IMR-90 (cell line): ENCODE measurements around the gene DUS2. TPM values are rescaled to one million over a fixed set of nuclear protein-coding genes. Genes with fewer than 3 reads are reported as not detected.

ENCODE experiments used
- ATAC-seq: fragments of 200-7000 bp; cut with Tn5 transposase; 2 replicates; pipeline ENCODE4 v1.9.1; 2020; ENCODE audit warnings: low read depth, mild to moderate bottlenecking, moderate library complexity
- BruUV-seq: library from RNA; stranded (reverse); fragments of 400-500 nt; replicated peaks from 2 replicates; lab custom pipeline; 2021; lab: Mats Ljungman, UMichigan
- CTCF ChIA-PET: fragments of 300-600 bp; formaldehyde crosslinking; extraction: SDS; loops from one replicate; lab custom pipeline; 2021; ENCODE audit warnings: antibody characterized with exemption; lab: Yijun Ruan, JAX
- POLR2A ChIA-PET: fragments of 300-600 bp; sonication (Branson Sonifier 250); formaldehyde crosslinking; loops from one replicate; lab custom pipeline; 2022; ENCODE audit warnings: antibody characterized with exemption; ENCODE audit not compliant: unreplicated experiment; lab: Charles Lee
- DNase-seq: peaks from one replicate; pipeline ENCODE4 v3.0.0; 2013
- H2AFZ ChIP-seq: replicated peaks from 2 replicates; pipeline ENCODE3; 2013; ENCODE audit warnings: low read length, mild to moderate bottlenecking; ENCODE audit not compliant: poor library complexity
- H2AK5ac ChIP-seq: 2 replicates; pipeline ENCODE4 v1.6.1; 2013; ENCODE audit warnings: low read depth, low read length, inconsistent platforms
- H2AK9ac ChIP-seq: replicated peaks from 2 replicates; pipeline ENCODE3; 2013; ENCODE audit warnings: mild to moderate bottlenecking, low read depth, low read length, moderate library complexity; ENCODE audit not compliant: poor library complexity
- H2BK120ac ChIP-seq: 2 replicates; pipeline ENCODE4 v1.6.1; 2013; ENCODE audit warnings: low read depth, low read length, inconsistent platforms
- H2BK15ac ChIP-seq: 3 replicates; pipeline ENCODE4 v1.6.1; 2013; ENCODE audit warnings: low read depth, low read length, inconsistent platforms
- H2BK20ac ChIP-seq: 2 replicates; pipeline ENCODE4 v1.6.1; 2013; ENCODE audit warnings: low read depth, mild to moderate bottlenecking, inconsistent platforms, low read length, moderate library complexity
- H2BK5ac ChIP-seq: 2 replicates; pipeline ENCODE4 v1.6.1; 2013; ENCODE audit warnings: mild to moderate bottlenecking, low read depth, low read length, inconsistent platforms; ENCODE audit not compliant: poor library complexity, severe bottlenecking
- H3K14ac ChIP-seq: replicated peaks from 2 replicates; pipeline ENCODE4 v1.6.1; 2013; ENCODE audit warnings: low read depth, low read length, inconsistent platforms
- H3K18ac ChIP-seq: 2 replicates; pipeline ENCODE4 v1.6.1; 2013; ENCODE audit warnings: low read depth, low read length, control low read depth
- H3K23ac ChIP-seq: 2 replicates; pipeline ENCODE4 v1.6.1; 2013; ENCODE audit warnings: low read depth, low read length, inconsistent platforms
- H3K27ac ChIP-seq: 2 replicates; pipeline ENCODE4 v1.5.1; 2013; ENCODE audit warnings: mild to moderate bottlenecking, control low read depth, low read length; ENCODE audit not compliant: insufficient read depth
- H3K27me3 ChIP-seq: 2 replicates; pipeline ENCODE4 v1.6.1; 2013; ENCODE audit warnings: low read length; ENCODE audit not compliant: control insufficient read depth, insufficient read depth
- H3K36me3 ChIP-seq: 2 replicates; pipeline ENCODE4 v1.6.1; 2013; ENCODE audit warnings: low read length, mixed read lengths; ENCODE audit not compliant: control insufficient read depth, insufficient read depth
- H3K4ac ChIP-seq: 2 replicates; pipeline ENCODE4 v1.6.1; 2013; ENCODE audit warnings: low read depth, low read length, inconsistent platforms
- H3K4me1 ChIP-seq: 2 replicates; pipeline ENCODE4 v1.6.1; 2013; ENCODE audit warnings: low read length, mixed read lengths; ENCODE audit not compliant: control insufficient read depth, insufficient read depth
- H3K4me2 ChIP-seq: 2 replicates; pipeline ENCODE4 v1.6.1; 2013; ENCODE audit warnings: low read depth, mild to moderate bottlenecking, control low read depth, low read length, moderate library complexity
- H3K4me3 ChIP-seq: 2 replicates; pipeline ENCODE4 v1.5.1; 2013; ENCODE audit warnings: low read depth, mild to moderate bottlenecking, control low read depth, low read length, moderate library complexity; ENCODE audit not compliant: insufficient read depth
- H3K56ac ChIP-seq: 2 replicates; pipeline ENCODE4 v1.6.1; 2013; ENCODE audit warnings: low read length, inconsistent platforms; ENCODE audit not compliant: insufficient read depth; ENCODE audit errors: extremely low read depth
- H3K79me1 ChIP-seq, 2 experiments: 2 replicates each; pipeline ENCODE4 v1.6.1; 2013; ENCODE audit warnings: low read length in 2 of 2, inconsistent platforms in 1 of 2, low read depth in 1 of 2
- H3K9ac ChIP-seq: 2 replicates; pipeline ENCODE4 v1.6.1; 2013; ENCODE audit warnings: low read depth, low read length, control low read depth
- H3K9me1 ChIP-seq: 2 replicates; pipeline ENCODE4 v1.6.1; 2013; ENCODE audit warnings: low read length, inconsistent platforms; ENCODE audit not compliant: insufficient read depth
- H3K9me3 ChIP-seq: 2 replicates; pipeline ENCODE4 v1.6.1; 2013; ENCODE audit warnings: low read length; ENCODE audit not compliant: control insufficient read depth, insufficient read depth
- H4K20me1 ChIP-seq: 2 replicates; pipeline ENCODE4 v1.6.1; 2013; ENCODE audit warnings: low read length, inconsistent platforms; ENCODE audit not compliant: insufficient read depth
- H4K5ac ChIP-seq: 2 replicates; pipeline ENCODE4 v1.6.1; 2013; ENCODE audit warnings: mild to moderate bottlenecking, low read depth, low read length, control low read depth
- H4K8ac ChIP-seq, 2 experiments: 2 replicates each; pipeline ENCODE4 v1.6.1; 2013; ENCODE audit warnings: low read depth in 2 of 2, low read length in 2 of 2, control low read depth in 1 of 2, inconsistent platforms in 1 of 2
- H4K91ac ChIP-seq: 2 replicates; pipeline ENCODE4 v1.6.1; 2013; ENCODE audit warnings: low read depth, low read length, inconsistent platforms; ENCODE audit not compliant: insufficient read depth
- MAFK ChIP-seq: IDR thresholded peaks from 2 replicates; pipeline ENCODE4 v1.6.1; 2012; ENCODE audit warnings: low read depth, low read length, improper control_type of control experiment
- MAZ ChIP-seq: IDR thresholded peaks from 2 replicates; pipeline ENCODE4 v1.6.1; 2012; ENCODE audit warnings: low read depth, mild to moderate bottlenecking, low read length, improper control_type of control experiment, moderate library complexity, borderline replicate concordance
- POLR2A ChIP-seq: IDR thresholded peaks from 2 replicates; pipeline ENCODE4 v1.6.1; 2012; ENCODE audit warnings: mild to moderate bottlenecking, low read depth, low read length
- RFX5 ChIP-seq: IDR thresholded peaks from 2 replicates; pipeline ENCODE4 v1.8.0; 2012; ENCODE audit warnings: low read depth, mild to moderate bottlenecking, low read length, moderate library complexity
- SMC3 ChIP-seq: fragments of 150-350 bp; IDR thresholded peaks from 2 replicates; pipeline ENCODE4 v1.6.1; 2016; ENCODE audit warnings: low read depth, mild to moderate bottlenecking, antibody characterized with exemption, low read length, moderate library complexity
- WGBS, 2 experiments: methylation state at CpG; one replicate each; pipeline versions ENCODE4 v1.1.5 to v1.1.7; 2013; ENCODE audit warnings: missing lambda C conversion rate in 2 of 2; ENCODE audit not compliant: insufficient read length in 1 of 2; ENCODE audit errors: extremely low coverage in 2 of 2; 5-methylcytosine and 5-hydroxymethylcytosine counted together
- dilution Hi-C: fragments of 300-500 bp; cut with HindIII; formaldehyde crosslinking; loops from one replicate; pipeline ENCODE4 v1.14.3; 2018; ENCODE audit warnings: low sequenced_read_pairs; ENCODE audit not compliant: unreplicated experiment
- in situ Hi-C: fragments of 300-500 bp; cut with MboI; formaldehyde crosslinking; loops from 3 replicates; pipeline ENCODE4 v1.14.3; 2019; ENCODE audit warnings: low sequenced_read_pairs, inconsistent platforms, mixed read lengths
- intact Hi-C: fragments of 100-400 bp; cut with micrococcal nuclease; formaldehyde crosslinking; loops from 2 replicates; pipeline ENCODE4 v1.10.0; 2022
- polyA plus RNA-seq, 3 experiments: library from polyadenylated mRNA; depleted of rRNA; stranded (reverse); fragments of >200 nt; gene quantifications; 2 replicates each; pipeline ENCODE4 v1.2.3, GENCODE V29; 2012; ENCODE audit warnings: low replicate concordance in 1 of 3
- total RNA-seq: library from RNA; depleted of rRNA; stranded (reverse); fragments of >200 nt; gene quantifications from 2 replicates; pipeline ENCODE4 v1.2.3, GENCODE V29; 2012
- TF ChIP-seq, protein P1 (sequence below): conservative IDR thresholded peaks from 2 replicates; pipeline ENCODE4 v1.5.1; 2012; ENCODE audit warnings: mild to moderate bottlenecking, low read depth, low read length, improper control_type of control experiment
- TF ChIP-seq, protein P2 (sequence below): fragments of 150-350 bp; IDR thresholded peaks from 2 replicates; pipeline ENCODE4 v1.6.1; 2016; ENCODE audit warnings: low read depth, mild to moderate bottlenecking, low read length, moderate library complexity, borderline replicate concordance

Gene DUS2
- total and polyA plus RNA-seq, 2 of the 4 experiments (the other 2 are of a cell fraction): 15.8 to 30.5 TPM

DNA sequence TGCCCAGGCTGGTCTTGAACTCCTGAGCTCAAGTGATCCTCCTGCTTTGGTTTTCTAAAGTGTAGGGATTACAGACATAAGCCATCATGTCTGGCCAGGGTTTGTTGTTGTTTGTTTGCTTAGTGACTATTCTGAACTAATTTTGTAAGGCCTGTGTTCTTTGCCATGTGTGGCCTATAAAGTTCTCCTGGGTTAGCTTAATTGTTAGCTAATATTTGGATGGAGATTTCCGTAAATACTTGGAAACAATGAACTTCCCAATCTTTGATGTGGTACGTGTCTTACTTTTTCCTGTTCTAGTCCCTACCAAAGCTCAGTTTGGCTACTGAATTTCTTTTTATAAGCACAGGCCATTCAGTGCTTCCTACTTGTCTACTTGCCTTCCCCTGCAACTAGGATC lies 24.9 kb downstream of the DUS2 start:
- no peaks in the 10 kb centered on the region for H3K27me3 ChIP-seq
- no TSS peak for BruUV-seq
- no peak overlapping the region for H3K14ac ChIP-seq
- no peak overlapping the region for H3K4me3 ChIP-seq
- CTCF ChIA-PET: no interaction called here
- H4K5ac ChIP-seq: no peak overlapping the region
- no peak overlapping the region for H2AFZ ChIP-seq
- H2AK5ac ChIP-seq: no peak overlapping the region
- no peak overlapping the region for H2BK15ac ChIP-seq
- no peak overlapping the region for H4K8ac ChIP-seq
- no peak overlapping the region for H3K27ac ChIP-seq
- H3K4ac ChIP-seq: no peak overlapping the region
- DNase-seq (no peak), ATAC-seq (no peak)
- H3K56ac ChIP-seq: no peak overlapping the region
- no peaks in the 10 kb centered on the region for H4K20me1 ChIP-seq
- TF ChIP-seq, protein P1, sequence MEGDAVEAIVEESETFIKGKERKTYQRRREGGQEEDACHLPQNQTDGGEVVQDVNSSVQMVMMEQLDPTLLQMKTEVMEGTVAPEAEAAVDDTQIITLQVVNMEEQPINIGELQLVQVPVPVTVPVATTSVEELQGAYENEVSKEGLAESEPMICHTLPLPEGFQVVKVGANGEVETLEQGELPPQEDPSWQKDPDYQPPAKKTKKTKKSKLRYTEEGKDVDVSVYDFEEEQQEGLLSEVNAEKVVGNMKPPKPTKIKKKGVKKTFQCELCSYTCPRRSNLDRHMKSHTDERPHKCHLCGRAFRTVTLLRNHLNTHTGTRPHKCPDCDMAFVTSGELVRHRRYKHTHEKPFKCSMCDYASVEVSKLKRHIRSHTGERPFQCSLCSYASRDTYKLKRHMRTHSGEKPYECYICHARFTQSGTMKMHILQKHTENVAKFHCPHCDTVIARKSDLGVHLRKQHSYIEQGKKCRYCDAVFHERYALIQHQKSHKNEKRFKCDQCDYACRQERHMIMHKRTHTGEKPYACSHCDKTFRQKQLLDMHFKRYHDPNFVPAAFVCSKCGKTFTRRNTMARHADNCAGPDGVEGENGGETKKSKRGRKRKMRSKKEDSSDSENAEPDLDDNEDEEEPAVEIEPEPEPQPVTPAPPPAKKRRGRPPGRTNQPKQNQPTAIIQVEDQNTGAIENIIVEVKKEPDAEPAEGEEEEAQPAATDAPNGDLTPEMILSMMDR: no peak
- TF ChIP-seq MAZ (no peak), RFX5 (no peak), POLR2A (no peak), MAFK (no peak), SMC3 (no peak)
- TF ChIP-seq, protein P2, sequence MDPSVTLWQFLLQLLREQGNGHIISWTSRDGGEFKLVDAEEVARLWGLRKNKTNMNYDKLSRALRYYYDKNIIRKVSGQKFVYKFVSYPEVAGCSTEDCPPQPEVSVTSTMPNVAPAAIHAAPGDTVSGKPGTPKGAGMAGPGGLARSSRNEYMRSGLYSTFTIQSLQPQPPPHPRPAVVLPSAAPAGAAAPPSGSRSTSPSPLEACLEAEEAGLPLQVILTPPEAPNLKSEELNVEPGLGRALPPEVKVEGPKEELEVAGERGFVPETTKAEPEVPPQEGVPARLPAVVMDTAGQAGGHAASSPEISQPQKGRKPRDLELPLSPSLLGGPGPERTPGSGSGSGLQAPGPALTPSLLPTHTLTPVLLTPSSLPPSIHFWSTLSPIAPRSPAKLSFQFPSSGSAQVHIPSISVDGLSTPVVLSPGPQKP: no peak
- intact Hi-C loops: no loop called here
- no peaks in the 10 kb centered on the region for H3K4me1 ChIP-seq
- H3K23ac ChIP-seq: no peak overlapping the region
- H3K36me3 ChIP-seq: peaks cover 22% of the 10 kb centered on the region
- H2BK120ac ChIP-seq: no peak overlapping the region
- in situ Hi-C loops: no loop called here
- H3K4me2 ChIP-seq: no peak overlapping the region
- H3K79me1 ChIP-seq: peaks cover 0 to 3% of the 10 kb centered on the region in 2 experiments; a peak in 2 of 4 replicates
- H3K9me1 ChIP-seq: no peaks in the 10 kb centered on the region
- dilution Hi-C loops: no loop called here
- H3K18ac ChIP-seq: no peak overlapping the region
- no peak overlapping the region for H3K9ac ChIP-seq
- no peaks in the 10 kb centered on the region for H3K9me3 ChIP-seq
- no peak overlapping the region for H2AK9ac ChIP-seq
- H4K91ac ChIP-seq: no peak overlapping the region
- H2BK20ac ChIP-seq: no peak overlapping the region
- H2BK5ac ChIP-seq: no peak overlapping the region
- WGBS, 2 experiments: no CpG with 5 or more reads among the region's 2 CpGs
- POLR2A ChIA-PET: no interaction called here
